GM18498 (cell line): ENCODE data around the gene KRTAP10-12.

Experiments used
- ATAC-seq: cut with Tn5 transposase; IDR thresholded peaks from one replicate; pipeline ENCODE4 v1.9.1; 2021; ENCODE audit warnings: mild to moderate bottlenecking, moderate library complexity; ENCODE audit not compliant: unreplicated experiment

The KRTAP10-12 gene

DNA sequence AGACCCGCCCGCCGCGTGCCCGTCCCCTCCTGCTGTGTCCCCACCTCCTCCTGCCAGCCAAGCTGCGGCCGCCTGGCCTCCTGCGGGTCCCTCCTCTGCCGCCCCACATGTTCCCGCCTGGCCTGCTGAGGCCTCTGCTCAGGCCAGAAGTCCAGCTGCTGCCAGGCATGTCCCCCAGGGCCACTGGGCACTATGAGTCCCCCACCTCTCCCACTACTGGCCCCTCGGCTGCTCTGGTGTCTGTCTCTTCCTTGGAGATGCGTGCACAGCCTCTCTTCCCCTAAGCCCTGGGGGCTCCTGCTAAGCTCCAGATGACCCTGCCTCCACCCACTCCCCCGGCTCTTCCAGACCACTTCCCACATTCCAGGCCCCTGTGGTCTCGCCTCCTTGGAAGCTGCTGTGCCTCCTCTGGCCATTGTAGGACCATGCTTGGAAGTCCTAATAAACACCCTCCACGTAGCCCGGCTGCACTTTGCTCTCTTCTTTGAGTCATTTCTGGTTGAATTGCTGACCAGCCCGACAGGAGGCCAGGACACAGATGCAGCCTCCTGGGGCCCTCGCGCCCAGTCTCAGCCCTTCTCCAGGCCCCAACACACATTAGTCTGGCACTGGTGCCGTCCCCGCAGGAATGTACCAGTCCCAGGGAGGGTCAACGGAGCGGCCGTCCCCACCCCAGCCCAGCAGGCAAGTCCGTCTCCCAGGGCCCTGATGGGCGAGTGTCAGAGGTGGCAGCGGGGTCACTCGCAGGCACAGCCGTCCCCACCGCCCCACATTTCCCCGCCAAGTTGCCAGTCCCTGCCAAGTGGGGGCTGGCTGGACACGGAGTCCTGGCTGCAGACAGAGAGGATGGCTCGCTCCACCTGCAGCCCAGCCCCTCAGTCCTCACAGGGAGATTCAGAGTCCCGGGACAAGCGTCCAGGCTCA lies 1.1 kb downstream of the KRTAP10-12 start:
- no peak for ATAC-seq

DNA sequence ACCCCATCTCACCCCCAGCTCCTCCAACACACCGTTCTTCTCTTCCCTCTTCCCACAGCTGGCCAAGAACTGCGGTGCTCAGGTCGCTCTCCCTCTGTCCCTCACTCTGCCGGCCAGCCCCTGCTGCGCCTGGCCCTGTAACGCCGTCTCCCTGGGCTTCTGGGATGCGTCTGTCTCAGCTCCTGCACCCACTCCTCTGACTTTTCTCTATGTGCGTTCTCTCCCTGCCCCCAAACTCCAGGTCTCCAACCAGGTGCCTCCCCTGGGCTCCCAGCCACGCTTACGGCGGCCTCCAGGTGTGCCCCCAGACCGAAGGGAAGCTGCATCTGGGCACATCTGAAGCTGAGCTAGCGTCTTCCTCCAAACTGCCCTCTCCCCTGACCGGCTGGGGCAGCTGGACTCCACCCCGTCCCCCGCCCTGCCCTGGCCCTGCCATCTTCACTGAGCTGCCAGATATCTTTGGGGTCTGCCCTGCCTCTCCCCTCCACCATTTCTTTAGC lies 2.6 kb downstream of the KRTAP10-12 start:
- ATAC-seq: no peak

DNA sequence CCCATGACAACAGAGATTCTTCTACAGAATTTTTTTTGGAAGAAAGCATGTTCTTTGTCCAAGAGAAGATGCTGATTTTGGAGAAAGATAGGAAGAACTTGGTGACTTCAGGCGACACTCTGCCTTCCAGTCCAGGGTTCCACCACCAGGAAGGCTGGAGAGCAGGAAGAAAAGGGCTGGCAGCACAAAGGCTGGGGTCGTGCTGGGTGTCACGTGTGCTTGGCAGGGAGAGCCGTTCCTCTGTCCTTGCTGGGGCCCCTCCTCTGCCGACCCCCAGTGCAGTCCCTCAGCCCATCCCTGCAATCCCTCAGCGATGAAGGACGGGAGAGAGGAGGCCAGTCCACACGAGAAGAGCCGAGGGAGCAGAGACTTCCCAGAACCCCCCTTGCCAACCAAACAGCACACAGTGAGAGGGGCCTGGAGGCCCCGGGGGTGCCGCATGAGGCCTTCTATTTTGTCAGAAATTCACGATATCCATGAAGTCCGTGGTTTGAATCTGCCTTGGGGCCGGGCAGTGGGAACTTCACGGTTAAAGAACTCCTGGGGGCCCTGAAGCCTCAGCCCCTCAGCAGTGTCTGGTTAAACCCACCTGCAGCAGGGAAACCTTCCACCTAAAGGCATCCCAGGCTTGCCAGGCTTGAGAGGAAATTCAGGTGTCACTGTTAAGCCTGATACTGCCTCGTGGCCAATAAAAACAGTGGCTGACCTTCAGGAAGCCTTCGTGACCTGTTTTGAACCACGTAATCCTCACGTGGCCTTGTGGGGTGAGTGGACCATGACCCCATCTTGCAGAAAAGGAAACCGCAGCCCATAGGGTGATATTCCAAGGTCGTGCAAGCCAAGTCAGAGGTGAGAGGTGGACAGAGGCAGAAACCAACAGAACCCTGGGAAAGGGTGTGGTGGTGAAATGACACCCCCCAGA lies 3.4 kb downstream of the KRTAP10-12 start:
- no peak for ATAC-seq

DNA sequence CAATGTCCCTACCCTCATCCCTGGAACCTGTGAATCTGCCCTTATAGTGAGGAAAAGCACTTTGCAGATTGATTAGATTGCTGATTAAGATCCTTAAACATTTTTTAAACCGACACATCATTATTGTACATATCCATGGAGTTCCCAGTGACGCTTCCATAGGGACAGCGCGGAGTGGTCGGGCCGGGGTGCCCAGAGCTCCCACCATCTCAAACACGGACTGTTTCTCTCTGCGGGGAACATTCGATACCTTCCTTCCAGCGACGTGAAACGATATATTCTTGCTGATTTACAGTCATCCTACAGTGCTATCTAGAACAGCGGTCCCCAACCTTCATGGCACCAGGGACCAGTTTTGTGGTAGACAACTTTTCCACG lies 4.0 kb downstream of the KRTAP10-12 start:
- ATAC-seq: no peak

DNA sequence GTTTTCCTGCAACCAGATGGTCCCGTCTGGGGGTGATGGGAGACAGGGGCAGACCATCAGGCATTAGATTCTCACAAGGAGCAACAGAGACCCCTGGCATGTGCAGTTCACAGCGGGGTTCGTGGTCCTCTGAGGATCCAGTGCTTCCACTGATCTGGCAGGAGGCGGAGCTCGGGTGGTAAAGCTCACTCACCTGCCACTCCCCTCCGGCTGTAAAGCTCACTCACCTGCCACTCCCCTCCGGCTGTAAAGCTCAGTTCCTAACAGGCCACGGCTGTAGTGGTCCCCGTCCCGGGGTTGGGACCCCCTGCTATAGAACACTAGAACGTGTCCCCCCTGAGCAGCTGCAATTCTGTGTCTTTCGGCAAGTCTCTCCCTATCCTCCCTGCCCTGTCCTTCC lies 4.6 kb downstream of the KRTAP10-12 start:
- ATAC-seq: no peak

DNA sequence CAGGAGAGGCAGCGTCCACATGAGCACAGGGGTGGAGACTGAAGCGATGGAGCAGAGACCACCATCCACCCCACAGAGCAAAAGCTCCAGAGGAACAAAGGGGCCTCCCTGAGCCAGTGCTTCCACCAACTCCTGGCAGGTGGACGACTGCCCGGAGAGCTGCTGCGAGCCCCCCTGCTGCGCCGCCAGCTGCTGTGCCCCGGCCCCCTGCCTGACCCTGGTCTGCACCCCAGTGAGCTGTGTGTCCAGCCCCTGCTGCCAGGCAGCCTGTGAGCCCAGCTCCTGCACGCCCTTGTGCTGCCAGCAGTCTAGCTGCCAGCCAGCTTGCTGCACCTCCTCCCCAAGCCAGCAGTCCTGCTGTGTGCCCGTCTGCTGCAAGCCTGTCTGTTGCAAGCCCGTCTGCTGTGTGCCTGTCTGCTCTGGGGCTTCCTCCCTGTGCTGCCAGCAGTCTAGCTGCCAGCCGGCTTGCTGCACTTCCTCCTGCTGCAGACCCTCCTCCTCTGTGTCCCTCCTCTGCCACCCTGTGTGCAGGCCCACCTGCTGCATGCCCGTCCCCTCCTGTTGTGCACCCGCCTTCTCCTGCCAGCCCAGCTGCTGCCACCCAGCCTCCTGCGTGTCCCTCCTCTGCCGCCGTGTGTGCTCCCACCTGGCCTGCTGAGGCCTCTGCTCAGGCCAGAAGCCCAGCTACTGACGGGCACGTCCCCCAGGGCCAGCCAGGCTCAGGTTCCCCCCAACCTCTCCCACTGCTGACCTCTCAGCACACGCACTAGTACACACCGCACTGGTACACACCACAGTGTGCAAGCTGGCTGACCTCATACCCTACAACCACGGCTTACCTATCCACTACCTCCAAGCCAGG lies 5.4 kb downstream of the KRTAP10-12 start:
- no peak for ATAC-seq

DNA sequence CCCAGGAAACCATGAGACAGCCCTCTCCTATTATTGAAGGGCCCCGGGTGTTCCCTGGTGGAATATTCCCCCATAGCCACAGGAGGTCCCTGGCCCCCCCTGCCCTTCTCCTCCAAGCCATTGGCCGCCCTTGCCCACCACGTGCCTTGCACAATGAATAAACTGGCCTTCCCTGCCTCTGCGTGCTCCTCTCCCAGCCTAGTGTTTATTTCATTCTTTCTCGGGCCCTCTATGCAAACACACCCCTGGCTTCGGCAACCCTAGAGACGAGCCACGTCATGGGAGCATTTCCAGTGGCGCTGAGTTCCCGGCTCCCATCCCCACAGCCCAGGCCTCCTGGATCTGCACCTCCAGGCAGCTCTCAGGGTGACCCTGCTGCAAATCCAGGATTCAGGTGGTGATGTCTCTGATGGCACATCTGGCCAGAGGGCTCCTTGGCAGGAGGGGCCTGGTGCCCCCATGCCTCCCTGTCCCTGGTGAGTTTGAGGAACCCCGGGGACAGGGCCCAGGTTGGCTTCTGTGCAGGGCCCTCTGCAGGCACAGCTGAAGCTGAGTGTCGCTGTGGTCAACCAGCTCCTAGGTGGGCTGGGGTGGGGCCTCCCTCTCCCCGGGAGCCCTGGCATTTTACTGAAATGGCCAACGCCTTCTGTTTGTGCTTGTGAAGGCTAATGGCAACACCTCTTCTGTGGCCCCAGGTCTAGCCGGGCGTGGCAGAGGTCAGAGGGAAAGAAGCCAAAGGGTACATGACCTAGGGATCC lies 6.2 kb downstream of the KRTAP10-12 start:
- no peak for ATAC-seq

DNA sequence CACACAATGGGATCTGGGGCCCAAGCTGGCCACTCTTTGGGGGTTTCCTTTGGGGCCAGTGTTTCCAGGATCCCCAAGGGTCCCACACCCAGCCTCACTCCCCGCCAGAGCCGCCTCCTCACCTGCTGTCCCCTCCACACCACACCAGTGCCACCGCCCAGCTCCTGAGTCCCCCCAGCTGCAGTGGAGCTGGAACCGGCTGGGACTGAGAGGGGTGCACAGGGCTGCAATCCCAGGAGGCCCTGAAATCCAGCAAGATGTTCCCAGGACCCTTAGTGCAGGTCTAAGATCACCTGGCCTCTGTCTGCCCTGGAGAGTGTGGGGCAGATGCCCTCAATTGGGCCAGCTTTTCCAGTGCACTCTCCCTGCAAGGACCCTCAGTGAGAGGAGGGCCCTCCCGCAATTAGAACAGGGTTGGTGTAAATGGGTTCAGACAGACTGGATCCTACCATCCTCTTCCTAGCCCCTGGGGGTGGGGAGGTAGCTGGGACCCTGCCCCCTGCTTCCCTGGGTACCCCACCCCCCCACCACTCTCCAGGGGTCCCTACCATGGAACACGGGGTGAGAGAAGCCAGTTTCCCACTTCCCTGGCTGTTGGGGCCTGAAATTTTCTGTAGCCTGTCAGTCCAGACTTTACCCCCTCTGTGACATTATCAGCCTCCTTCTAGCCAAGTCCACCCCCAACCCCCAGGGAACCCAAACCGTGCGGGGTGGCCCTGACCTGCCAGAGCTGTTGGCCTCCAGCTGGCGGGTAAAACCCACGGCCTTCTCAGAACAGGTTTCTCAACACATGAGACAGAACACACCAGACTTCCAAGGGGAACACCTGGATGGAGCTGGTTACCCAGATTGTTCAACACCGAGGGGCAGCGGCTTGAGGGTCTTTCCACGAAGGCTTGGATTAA lies 7.0 kb downstream of the KRTAP10-12 start:
- no peak for ATAC-seq

DNA sequence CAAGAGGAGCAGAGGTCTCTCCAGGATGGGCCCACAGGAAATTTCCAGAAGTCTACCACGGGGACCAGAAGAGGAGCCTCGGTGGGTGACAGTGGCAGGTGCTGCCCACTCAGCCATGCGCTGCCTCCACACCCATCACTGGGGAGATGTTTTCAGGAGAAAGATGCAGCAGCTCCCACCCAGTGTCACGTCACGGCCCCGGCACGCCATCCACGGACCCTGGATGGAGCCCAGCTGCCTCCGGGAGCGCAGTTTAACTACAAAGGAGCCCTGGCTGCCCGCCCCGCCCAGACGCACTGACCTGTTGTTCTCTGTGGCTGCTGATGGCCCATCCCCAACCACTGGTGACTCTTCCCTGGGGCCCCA lies 7.6 kb downstream of the KRTAP10-12 start:
- no peak for ATAC-seq

DNA sequence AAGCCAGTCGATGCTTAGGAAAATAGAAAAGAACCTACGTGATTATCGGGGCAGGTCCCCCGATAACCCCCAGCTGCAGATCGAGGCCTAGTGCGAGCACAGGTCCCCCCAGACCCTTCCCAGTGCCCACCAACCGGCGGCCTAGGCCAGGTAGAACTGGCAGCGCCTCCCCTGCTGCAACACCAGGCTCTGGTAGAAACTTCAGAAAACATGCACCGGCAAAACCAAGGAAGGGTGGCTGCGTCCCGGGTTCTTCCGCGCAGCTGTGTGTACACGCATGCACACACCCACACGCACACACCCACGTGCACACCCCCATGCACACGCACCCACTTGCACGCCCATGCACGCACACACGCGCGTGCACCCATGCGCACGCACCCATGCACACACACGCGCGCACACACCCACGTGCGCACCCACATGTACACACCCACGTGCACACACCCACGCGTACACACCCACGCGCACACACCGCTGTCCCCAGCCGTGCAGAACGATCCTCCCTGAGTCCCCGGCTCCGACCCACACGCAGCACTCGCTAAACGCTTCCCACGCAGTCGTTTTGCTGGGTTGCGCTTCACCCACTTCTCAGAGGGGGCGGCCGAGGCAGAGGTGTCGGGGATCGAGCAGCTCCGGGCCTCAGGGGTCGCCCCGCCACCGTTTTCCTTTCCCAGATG lies 9.2 kb downstream of the KRTAP10-12 start:
- no peak for ATAC-seq

DNA sequence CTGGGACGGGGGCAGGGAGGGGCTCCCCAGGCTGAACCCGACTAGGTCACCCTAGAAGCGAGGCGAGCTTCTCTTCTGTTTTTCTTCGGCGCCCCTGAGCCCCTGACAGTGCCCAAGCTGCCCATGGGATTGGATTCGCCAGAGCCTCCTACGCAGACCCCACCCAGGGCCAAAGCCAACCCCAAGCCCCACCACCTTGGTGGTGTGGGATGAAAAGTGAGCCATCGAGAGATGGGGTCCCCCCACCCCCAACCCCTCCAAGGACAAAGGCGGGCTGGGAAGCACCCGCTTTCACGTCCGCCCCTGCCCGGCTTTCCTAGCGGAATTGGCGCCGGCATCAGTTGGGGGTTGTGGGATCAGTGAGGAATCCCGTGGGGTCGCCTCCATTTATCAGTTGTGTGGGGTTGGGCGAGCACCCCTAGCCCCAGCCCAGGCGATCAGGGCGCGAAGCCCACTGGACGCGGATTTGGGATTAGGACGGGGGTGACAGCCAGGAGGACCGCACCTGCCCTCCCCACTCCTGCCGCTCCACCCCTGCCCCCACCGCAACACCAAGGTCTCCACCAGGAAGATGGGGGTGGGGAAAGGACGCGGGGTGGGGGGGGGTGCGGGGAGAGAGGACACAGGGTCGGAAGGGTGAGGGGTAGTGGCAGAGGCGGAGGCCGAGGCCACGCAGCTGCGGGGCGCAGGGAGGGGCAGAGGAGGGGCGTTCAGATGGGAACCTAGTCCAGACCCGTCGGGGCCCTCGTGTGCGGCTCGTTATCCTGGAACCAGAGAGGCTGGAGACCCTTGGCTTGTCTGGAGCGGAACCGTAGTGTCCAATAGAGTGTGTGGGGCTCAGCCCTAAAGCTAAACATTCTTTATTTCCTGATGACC lies 10.0 kb downstream of the KRTAP10-12 start:
- no peak for ATAC-seq

DNA sequence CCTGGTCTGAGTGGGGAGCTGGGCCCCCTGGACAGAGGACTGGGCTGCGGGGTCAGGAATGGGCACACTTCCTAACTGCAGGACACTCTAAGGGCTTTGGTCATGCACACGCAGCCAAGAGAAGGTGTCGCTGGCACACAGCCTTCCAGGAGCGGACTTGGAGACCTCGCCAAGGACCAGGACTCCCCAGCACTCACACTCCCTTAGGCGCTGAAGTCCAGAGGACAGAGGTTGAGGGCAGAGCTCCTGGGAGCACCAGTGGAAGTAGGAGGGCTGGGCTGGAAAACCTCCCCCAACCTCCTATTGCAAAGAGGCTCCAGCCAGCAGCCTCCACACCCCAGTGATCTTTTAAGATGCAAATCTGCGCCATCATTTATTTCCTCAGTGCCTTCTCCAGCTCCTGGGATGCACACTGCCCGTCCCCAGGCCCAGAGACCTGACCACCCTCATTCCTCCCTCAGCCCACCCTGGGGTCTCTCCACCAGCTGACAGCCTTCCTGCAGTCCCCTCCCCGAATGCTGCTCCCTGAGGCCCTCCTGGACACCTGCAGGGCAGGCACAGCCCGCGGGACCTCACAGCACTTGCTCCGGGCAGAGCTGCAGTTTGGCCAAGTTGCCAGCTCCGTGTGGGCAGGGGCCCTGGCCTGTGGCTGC lies 11.4 kb downstream of the KRTAP10-12 start:
- ATAC-seq: no peak

DNA sequence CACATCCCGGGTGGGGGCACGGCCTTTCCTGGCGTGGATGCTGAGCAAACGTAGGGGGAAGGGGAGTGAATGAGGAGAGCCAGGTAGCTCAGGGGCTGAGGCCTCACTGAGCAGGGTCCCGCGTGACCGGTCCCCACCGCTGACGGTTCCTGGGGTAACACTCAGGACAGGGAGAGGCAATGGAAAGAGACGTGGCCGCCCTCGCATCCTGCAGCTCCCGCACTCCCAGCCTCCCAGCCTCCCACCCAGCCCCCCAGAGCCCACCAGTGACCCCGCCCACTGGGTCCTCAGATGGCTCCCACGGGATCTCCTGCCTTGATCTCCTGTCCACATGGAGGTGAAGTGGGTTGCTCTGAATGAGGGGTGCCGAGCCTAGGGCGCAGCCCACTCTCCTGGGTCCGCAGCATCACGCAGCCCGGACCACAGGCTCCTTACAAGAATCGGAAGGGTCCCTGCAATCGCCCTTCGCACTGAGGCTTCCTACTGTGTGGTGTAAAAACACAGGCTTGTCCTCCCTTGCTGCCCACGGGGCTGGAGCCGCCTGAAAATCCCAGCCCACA lies 12.0 kb downstream of the KRTAP10-12 start:
- ATAC-seq: no peak

DNA sequence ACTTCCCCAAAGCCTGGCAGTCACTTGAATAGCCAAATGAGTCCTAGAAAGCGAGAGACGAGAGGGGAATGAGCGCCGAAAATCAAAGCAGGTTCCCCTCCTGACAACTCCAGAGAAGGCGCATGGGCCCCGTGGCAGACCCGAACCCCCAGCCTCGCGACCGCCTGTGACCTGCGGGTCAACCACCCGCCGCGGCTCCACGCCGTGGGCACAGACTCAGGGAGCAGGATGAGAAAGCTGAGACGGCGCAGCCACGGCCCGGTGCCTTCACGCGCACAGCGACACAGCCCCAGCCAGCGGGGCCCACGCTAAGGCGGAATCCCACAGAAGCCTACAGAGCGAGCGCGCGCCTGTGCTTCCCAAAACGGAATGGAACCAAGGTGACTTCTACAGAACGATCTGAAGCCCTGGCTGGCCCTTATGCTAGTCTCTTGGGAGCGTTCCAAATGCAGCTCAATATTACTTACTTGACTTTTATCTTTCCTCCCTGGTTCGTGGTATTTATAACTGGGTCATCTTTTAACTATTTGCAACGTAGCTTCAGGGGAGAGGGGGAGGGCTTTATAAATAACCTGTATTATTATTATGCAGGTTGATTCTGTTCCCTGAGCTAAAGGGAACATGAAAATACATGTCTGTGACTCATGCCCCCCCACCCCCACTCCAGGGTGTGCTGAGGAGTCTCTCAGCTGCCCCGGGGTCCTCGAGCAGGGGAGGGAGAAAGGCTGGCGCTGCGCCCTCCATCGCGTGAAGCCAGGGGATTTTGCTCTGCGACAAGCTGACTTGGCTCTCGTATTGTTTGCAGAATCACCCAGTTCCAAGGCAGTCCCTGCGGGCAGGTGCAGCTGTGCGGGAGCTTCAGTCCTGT lies 12.7 kb downstream of the KRTAP10-12 start:
- ATAC-seq: no peak

DNA sequence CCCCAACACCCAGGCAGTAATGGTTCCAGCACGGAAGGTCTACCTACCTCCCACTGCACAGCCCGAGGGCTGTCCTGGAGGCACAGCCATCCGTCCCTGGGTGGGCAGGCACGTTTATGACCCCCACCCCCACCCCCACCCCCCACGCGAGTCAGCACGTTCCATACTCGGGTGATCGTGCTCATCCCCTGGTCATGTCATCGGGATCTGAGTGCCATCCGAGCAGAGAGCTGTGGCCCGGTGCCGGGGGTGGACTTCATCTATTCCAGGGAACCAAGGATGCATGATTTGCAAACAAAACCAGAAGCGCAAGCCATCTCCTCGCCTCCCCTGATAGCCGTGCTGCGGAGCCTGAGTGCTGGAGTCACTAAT lies 13.3 kb downstream of the KRTAP10-12 start:
- ATAC-seq: no peak
